H9 (cell line): ENCODE data around the gene LYRM2. TPM values are rescaled to one million over a fixed set of nuclear protein-coding genes. Genes with fewer than 3 reads are reported as not detected.

Source experiments
- DNase-seq: peaks from one replicate; pipeline ENCODE4 v3.0.0-alpha.2; 2017
- H2AFZ ChIP-seq: one replicate; pipeline ENCODE4 v1.6.1; 2013; ENCODE audit warnings: mild to moderate bottlenecking, low read length, control low read depth, moderate library complexity
- H2AK5ac ChIP-seq: 2 replicates; pipeline ENCODE4 v1.6.1; 2013; ENCODE audit warnings: low read length, control low read depth, mixed read lengths; ENCODE audit not compliant: insufficient read length
- H2BK120ac ChIP-seq: one replicate; pipeline ENCODE4 v1.6.1; 2013; ENCODE audit warnings: low read depth, mild to moderate bottlenecking, low read length, control low read depth, inconsistent platforms; ENCODE audit not compliant: poor library complexity, severe bottlenecking
- H2BK12ac ChIP-seq: 2 replicates; pipeline ENCODE4 v1.6.1; 2013; ENCODE audit warnings: low read length, control low read depth, mixed read lengths, low read depth; ENCODE audit not compliant: insufficient read length
- H2BK15ac ChIP-seq: 2 replicates; pipeline ENCODE4 v1.6.1; 2013; ENCODE audit warnings: low read depth, low read length, control low read depth
- H2BK20ac ChIP-seq: one replicate; pipeline ENCODE4 v1.6.1; 2013; ENCODE audit warnings: low read depth, mild to moderate bottlenecking, low read length, control low read depth, inconsistent platforms; ENCODE audit not compliant: poor library complexity, severe bottlenecking
- H2BK5ac ChIP-seq: 2 replicates; pipeline ENCODE4 v1.6.1; 2013; ENCODE audit warnings: low read length, control low read depth, mixed read lengths; ENCODE audit not compliant: insufficient read length
- H3K14ac ChIP-seq: 2 replicates; pipeline ENCODE4 v1.6.1; 2013; ENCODE audit warnings: low read length, control low read depth; ENCODE audit not compliant: insufficient read depth
- H3K18ac ChIP-seq: 2 replicates; pipeline ENCODE4 v1.6.1; 2013; ENCODE audit warnings: low read depth, mild to moderate bottlenecking, mixed read lengths, low read length, control low read depth; ENCODE audit not compliant: insufficient read length
- H3K23ac ChIP-seq: 2 replicates; pipeline ENCODE4 v1.6.1; 2013; ENCODE audit warnings: low read length, control low read depth, mixed read lengths, low read depth; ENCODE audit not compliant: insufficient read length
- H3K23me2 ChIP-seq: 2 replicates; pipeline ENCODE4 v1.6.1; 2013; ENCODE audit warnings: low read depth, mild to moderate bottlenecking, mixed read lengths, low read length, control low read depth; ENCODE audit not compliant: insufficient read length, poor library complexity, severe bottlenecking
- H3K27ac ChIP-seq: 2 replicates; pipeline ENCODE4 v1.5.1; 2013; ENCODE audit warnings: low read length, control low read depth, mixed read lengths, low read depth; ENCODE audit not compliant: insufficient read length
- H3K27me3 ChIP-seq: 2 replicates; pipeline ENCODE4 v1.6.1; 2013; ENCODE audit warnings: low read length, control low read depth, inconsistent platforms; ENCODE audit not compliant: insufficient read depth
- H3K4ac ChIP-seq: 2 replicates; pipeline ENCODE4 v1.6.1; 2013; ENCODE audit warnings: low read depth, mild to moderate bottlenecking, control low read depth, inconsistent platforms, low read length, moderate library complexity
- H3K4me1 ChIP-seq: 2 replicates; pipeline ENCODE4 v1.6.1; 2013; ENCODE audit warnings: low read length, control low read depth, inconsistent platforms; ENCODE audit not compliant: insufficient read depth
- H3K4me2 ChIP-seq: 2 replicates; pipeline ENCODE4 v1.6.1; 2013; ENCODE audit warnings: low read length, control low read depth, mixed read lengths; ENCODE audit not compliant: insufficient read length, insufficient read depth
- H3K56ac ChIP-seq: 2 replicates; pipeline ENCODE4 v1.6.1; 2013; ENCODE audit warnings: low read depth, mild to moderate bottlenecking, mixed read lengths, low read length, control low read depth; ENCODE audit not compliant: insufficient read length
- H3K79me1 ChIP-seq: 2 replicates; pipeline ENCODE4 v1.6.1; 2013; ENCODE audit warnings: low read depth, mild to moderate bottlenecking, moderate library complexity, low read length, control low read depth, inconsistent platforms; ENCODE audit not compliant: insufficient read depth, poor library complexity, severe bottlenecking
- H3K79me2 ChIP-seq: 2 replicates; pipeline ENCODE4 v1.6.1; 2013; ENCODE audit warnings: low read length, control low read depth, inconsistent platforms; ENCODE audit not compliant: insufficient read depth
- H3K9ac ChIP-seq: 2 replicates; pipeline ENCODE4 v1.6.1; 2013; ENCODE audit warnings: low read length, control low read depth, mixed read lengths; ENCODE audit not compliant: insufficient read length; ENCODE audit errors: extremely low read depth
- H3K9me3 ChIP-seq: one replicate; pipeline ENCODE4 v1.6.1; 2013; ENCODE audit warnings: low read depth, low read length, inconsistent platforms; ENCODE audit not compliant: control insufficient read depth
- H3T11ph ChIP-seq: one replicate; pipeline ENCODE4 v1.6.1; 2013; ENCODE audit warnings: mild to moderate bottlenecking, low read length, control low read depth, inconsistent platforms
- H4K20me1 ChIP-seq: one replicate; pipeline ENCODE4 v1.6.1; 2013; ENCODE audit not compliant: control insufficient read depth, insufficient read length, insufficient read depth
- H4K5ac ChIP-seq: 2 replicates; pipeline ENCODE4 v1.6.1; 2013; ENCODE audit warnings: low read depth, mild to moderate bottlenecking, mixed read lengths, low read length, control low read depth; ENCODE audit not compliant: insufficient read length
- H4K8ac ChIP-seq: replicated peaks from 2 replicates; pipeline ENCODE4 v1.6.1; 2013; ENCODE audit warnings: low read length, control low read depth, mixed read lengths, low read depth; ENCODE audit not compliant: insufficient read length
- H4K91ac ChIP-seq: 2 replicates; pipeline ENCODE4 v1.6.1; 2013; ENCODE audit warnings: low read depth, mild to moderate bottlenecking, moderate library complexity, mixed read lengths, low read length, control low read depth; ENCODE audit not compliant: insufficient read length
- H3K27ac Mint-ChIP-seq, 3 experiments: 2 replicates in 2 of 3; 3 replicates in 1 of 3; pipeline ENCODE4 v1.8.0; 2020 to 2021; ENCODE audit warnings: mixed read lengths in 3 of 3, mild to moderate bottlenecking in 1 of 3, moderate library complexity in 1 of 3
- H3K27me3 Mint-ChIP-seq: 2 replicates; pipeline ENCODE4 v1.8.0; 2021; ENCODE audit warnings: low read depth, mild to moderate bottlenecking, moderate library complexity, mixed read lengths
- H3K36me3 Mint-ChIP-seq, 3 experiments: 2 replicates in 2 of 3; 3 replicates in 1 of 3; pipeline ENCODE4 v1.8.0; 2020 to 2021; ENCODE audit warnings: low read depth in 3 of 3, mixed read lengths in 3 of 3; ENCODE audit not compliant: insufficient read depth in 1 of 3
- H3K4me1 Mint-ChIP-seq, 2 experiments: 2 replicates each; pipeline ENCODE4 v1.8.0; 2020; ENCODE audit warnings: mixed read lengths in 2 of 2
- H3K4me3 Mint-ChIP-seq, 2 experiments: 2 replicates in 1 of 2; 3 replicates in 1 of 2; pipeline ENCODE4 v1.8.0; 2020 to 2021; ENCODE audit warnings: mild to moderate bottlenecking in 2 of 2, mixed read lengths in 2 of 2, moderate library complexity in 1 of 2
- H3K9me3 Mint-ChIP-seq, 2 experiments: 2 replicates in 1 of 2; 3 replicates in 1 of 2; pipeline ENCODE4 v1.8.0; 2020; ENCODE audit warnings: mild to moderate bottlenecking in 2 of 2, mixed read lengths in 2 of 2, moderate library complexity in 1 of 2
- CTCF ChIP-seq: fragments of 200-600 bp; sonication (generic); conservative IDR thresholded peaks from 3 replicates; pipeline ENCODE4 v1.8.0; 2021; ENCODE audit warnings: antibody characterized with exemption, mild to moderate bottlenecking
- WGBS: extraction: QIAGEN DNeasy Blood & Tissue Kit; methylation state at CpG from one replicate; pipeline ENCODE4 v1.1.7; 2013; ENCODE audit warnings: missing lambda C conversion rate, low lambda C conversion rate, mixed read lengths; ENCODE audit not compliant: insufficient read length; ENCODE audit errors: extremely low coverage; 5-methylcytosine and 5-hydroxymethylcytosine counted together
- total RNA-seq: library from RNA; stranded (reverse); gene quantifications from 2 replicates; pipeline ENCODE4 v1.2.1, GENCODE V29; 2021

LYRM2 gene
- total RNA-seq, 1 experiment from 2014 or later = 29.8 TPM

- Histone ChIP-seq H3K23ac (no peak overlapping the region), H4K5ac (no peak overlapping the region), H4K91ac (no peak overlapping the region), H2BK20ac (no peak overlapping the region), H3K56ac (no peak overlapping the region), H3K79me1 (no peaks in the 10 kb centered on the region), H3K79me2 (no peaks in the 10 kb centered on the region), H3K23me2 (no peaks in the 10 kb centered on the region), H2BK120ac (no peak overlapping the region), H2AFZ (no peak overlapping the region), H3K9ac (no peak overlapping the region), H4K20me1 (no peaks in the 10 kb centered on the region), H3K4ac (no peak overlapping the region), H3K4me2 (no peak overlapping the region), H3K14ac (no peak overlapping the region), H3K9me3 (no peaks in the 10 kb centered on the region), H2BK5ac (no peak overlapping the region), H3K27ac (no peak overlapping the region), H2BK15ac (no peak overlapping the region), H2BK12ac (no peak overlapping the region), H3T11ph (no peak overlapping the region), H3K18ac (no peak overlapping the region), H3K27me3 (no peaks in the 10 kb centered on the region), H4K8ac (no peak overlapping the region), H3K4me1 (no peaks in the 10 kb centered on the region), H2AK5ac (no peak overlapping the region)
- Mint-ChIP-seq H3K27ac (no peak overlapping the region; a peak in 1 of 7 replicates), H3K36me3 (no peaks in the 10 kb centered on the region; a peak in 1 of 7 replicates), H3K4me3 (no peak overlapping the region), H3K9me3 (no peaks in the 10 kb centered on the region), H3K27me3 (no peaks in the 10 kb centered on the region; the same call in 1 of the 2 replicates), H3K4me1 (peaks cover 0 to 15% of the 10 kb centered on the region in 2 experiments; a peak in 3 of 4 replicates)
- DNase-seq = no peak
- no CpG with 5 or more reads among the region's 5 CpGs for WGBS
- no peak for TF ChIP-seq CTCF
Measured at GRCh38 chr6:89616531-89616930, 22.0 kb downstream of the LYRM2 start.
